ENCODE data around the gene FEZ2.

Gene FEZ2

GRCh38 chr2:36586672-36587071 is 11.3 kb downstream of the FEZ2 start:
- DNase-seq: no peak

- DNase-seq: no peak
These were observed 13.7 kb downstream of the FEZ2 start for GRCh38 chr2:36584148-36584794.

- DNase-seq: no peak
These were observed 15.0 kb downstream of the FEZ2 start for GRCh38 chr2:36582951-36583350.

GRCh38 chr2:36582538-36582937 is 15.4 kb downstream of the FEZ2 start:
- DNase-seq: peak in 1 of 14 donors; percentile 71

GRCh38 chr2:36579297-36579664 is 18.7 kb downstream of the FEZ2 start:
- DNase-seq: no peak

GRCh38 chr2:36578343-36579296 is 19.3 kb downstream of the FEZ2 start:
- no peak for DNase-seq

GRCh38 chr2:36577884-36578283 is 20.1 kb downstream of the FEZ2 start:
- DNase-seq: no peak

- DNase-seq: no peak
These were observed 23.4 kb downstream of the FEZ2 start for GRCh38 chr2:36574560-36574959.

- DNase-seq: no peak
These were observed 24.8 kb downstream of the FEZ2 start for GRCh38 chr2:36573165-36573564.

- no peak for DNase-seq
These were observed 25.3 kb downstream of the FEZ2 start for GRCh38 chr2:36572719-36573059.

- no peak for DNase-seq
These were observed 25.8 kb downstream of the FEZ2 start for GRCh38 chr2:36572054-36572718.

GRCh38 chr2:36570416-36570815 is 27.6 kb downstream of the FEZ2 start:
- DNase-seq: no peak

- no peak for DNase-seq
These were observed 28.6 kb downstream of the FEZ2 start for GRCh38 chr2:36569267-36569856.

GRCh38 chr2:36568516-36569246 is 29.3 kb downstream of the FEZ2 start:
- DNase-seq: no peak

GRCh38 chr2:36567711-36568408 is 30.1 kb downstream of the FEZ2 start:
- no peak for DNase-seq

- no peak for DNase-seq
These were observed 31.1 kb downstream of the FEZ2 start for GRCh38 chr2:36566887-36567286.

GRCh38 chr2:36565712-36566111 is 32.3 kb downstream of the FEZ2 start:
- no peak for DNase-seq

GRCh38 chr2:36564377-36564930 is 33.5 kb downstream of the FEZ2 start:
- DNase-seq: peak in 3 of 14 donors; percentile 17 to 38 (median 23)

- DNase-seq: peak in 6 of 14 donors; percentile 16 to 43 (median 20)
These were observed 34.9 kb downstream of the FEZ2 start for GRCh38 chr2:36562973-36563532.

GRCh38 chr2:36562240-36562639 is 35.7 kb downstream of the FEZ2 start:
- DNase-seq: no peak

All from C1 segment of cervical spinal cord (tissue), 14 donors.